Fibroblast of mammary gland (primary cell): Measurements from ENCODE around the gene F11.
"Not testable (repeated sequence)": the region's sequence is repeated elsewhere in the genome, so short reads cannot be mapped to it uniquely, and the experiment has no call there.

Experiments used
- DNase-seq: peaks from one replicate; pipeline ENCODE4 v3.0.0-alpha.2; 2010; ENCODE audit warnings: low read depth
- H3K4me3 ChIP-seq: 2 replicates; pipeline ENCODE4 v1.5.1; 2011; ENCODE audit warnings: low read depth, mild to moderate bottlenecking, low read length, moderate library complexity; ENCODE audit not compliant: control insufficient read depth
- CTCF ChIP-seq: conservative IDR thresholded peaks from 2 replicates; pipeline ENCODE4 v1.5.1; 2011; ENCODE audit warnings: low read depth, low read length, inconsistent platforms; ENCODE audit not compliant: control insufficient read depth, insufficient read depth

The F11 gene

GRCh38 chr4:186264660-186265059, 1.3 kb upstream of the F11 start:
- no peak for DNase-seq
- TF ChIP-seq CTCF: no peak
- H3K4me3 ChIP-seq: no peak overlapping the region

- H3K4me3 ChIP-seq, DNase-seq: not testable (repeated sequence)
Observed at GRCh38 chr4:186265250-186265649, 739 bp upstream of the F11 start.

- no peak overlapping the region for H3K4me3 ChIP-seq
- DNase-seq: no peak
- TF ChIP-seq CTCF: no peak
Observed at GRCh38 chr4:186266729-186267456, 904 bp downstream of the F11 start.

- H3K4me3 ChIP-seq: no peak overlapping the region
- DNase-seq: no peak
- no peak for TF ChIP-seq CTCF
Observed at GRCh38 chr4:186271081-186271678, 5.2 kb downstream of the F11 start.

- DNase-seq: no peak
- no peak overlapping the region for H3K4me3 ChIP-seq
- TF ChIP-seq CTCF: no peak
Observed at GRCh38 chr4:186272699-186273391, 6.9 kb downstream of the F11 start.

GRCh38 chr4:186273392-186273789, 7.4 kb downstream of the F11 start:
- H3K4me3 ChIP-seq, DNase-seq: not testable (repeated sequence)

GRCh38 chr4:186283311-186283710, 17.3 kb downstream of the F11 start:
- no peak overlapping the region for H3K4me3 ChIP-seq
- no peak for DNase-seq
- no peak for TF ChIP-seq CTCF
